Endothelial cell of umbilical vein (primary cell): ENCODE results near the gene RGS10. TPM values are rescaled to one million over a fixed set of nuclear protein-coding genes. Genes with fewer than 3 reads are reported as not detected.

Experiments used
- BruUV-seq: library from RNA; stranded (reverse); fragments of 400-500 nt; replicated peaks from 2 replicates; lab custom pipeline; 2021; lab: Mats Ljungman, UMichigan
- CTCF ChIA-PET: fragments of 300-600, 350-600 bp; sonication (Branson Sonifier 250); formaldehyde crosslinking; loops from one replicate; lab custom pipeline; 2021; ENCODE audit warnings: antibody characterized with exemption, inconsistent platforms; lab: Charles Lee
- POLR2A ChIA-PET: fragments of 300-600, 350-600 bp; sonication (Branson Sonifier 250); formaldehyde crosslinking; loops from one replicate; lab custom pipeline; 2021; ENCODE audit warnings: antibody characterized with exemption, inconsistent platforms; lab: Charles Lee
- DNase-seq: peaks from one replicate; pipeline ENCODE4 v3.0.0-alpha.2; 2011; ENCODE audit warnings: low read depth, low spot score
- FAIRE-seq: peaks from 2 replicates; lab custom pipeline; 2011; peaks lifted over from hg19 to GRCh38; lab: Jason Lieb, UNC
- H2AFZ ChIP-seq: 2 replicates; pipeline ENCODE4 v1.6.0; 2012; ENCODE audit warnings: low read depth, low read length, control low read depth, inconsistent platforms
- H3K27ac ChIP-seq: 2 replicates; pipeline ENCODE4 v1.5.1; 2011; ENCODE audit warnings: low read depth, mild to moderate bottlenecking, control low read depth, low read length, moderate library complexity; ENCODE audit not compliant: insufficient read depth
- H3K27me3 ChIP-seq, 2 experiments: 2 replicates each; pipeline versions ENCODE4 v1.6.0 to v1.6.1; 2011; ENCODE audit warnings: low read length in 2 of 2, mixed read lengths in 1 of 2; ENCODE audit not compliant: control insufficient read depth in 2 of 2, insufficient read depth in 2 of 2
- H3K36me3 ChIP-seq, 2 experiments: 2 replicates in 1 of 2; 3 replicates in 1 of 2; pipeline ENCODE4 v1.5.1; 2011; ENCODE audit warnings: low read length in 2 of 2, mild to moderate bottlenecking in 1 of 2, moderate library complexity in 1 of 2; ENCODE audit not compliant: control insufficient read depth in 2 of 2, insufficient read depth in 2 of 2; ENCODE audit errors: extremely low read depth in 1 of 2
- H3K4me1 ChIP-seq: 3 replicates; pipeline ENCODE4 v1.5.1; 2011; ENCODE audit warnings: mild to moderate bottlenecking, low read length; ENCODE audit not compliant: control insufficient read depth, insufficient read depth; ENCODE audit errors: extremely low read depth
- H3K4me2 ChIP-seq: 2 replicates; pipeline ENCODE4 v1.6.1; 2011; ENCODE audit warnings: low read length, control low read depth, mixed read lengths; ENCODE audit not compliant: insufficient read depth
- H3K4me3 ChIP-seq, 3 experiments: fragments of 200-600 bp in 1 of 3; sonication (generic), shearing (Covaris generic) in 1 of 3; replicated peaks in 1 of 3; 2 replicates each; pipeline ENCODE4 v1.5.1; 2011 to 2016; ENCODE audit warnings: control low read depth in 3 of 3, low read length in 3 of 3, mild to moderate bottlenecking in 2 of 3, inconsistent platforms in 1 of 3, low read depth in 1 of 3, moderate library complexity in 1 of 3; ENCODE audit not compliant: insufficient read depth in 1 of 3
- H3K79me2 ChIP-seq: 2 replicates; pipeline ENCODE4 v1.6.0; 2012; ENCODE audit warnings: low read length, inconsistent platforms; ENCODE audit not compliant: control insufficient read depth, insufficient read depth
- H3K9ac ChIP-seq: replicated peaks from 2 replicates; pipeline ENCODE3; 2011; ENCODE audit warnings: low read length, control low read depth; ENCODE audit not compliant: insufficient read depth; ENCODE audit errors: extremely low read depth
- H3K9me1 ChIP-seq: replicated peaks from 3 replicates; pipeline ENCODE4 v1.6.0; 2011; ENCODE audit warnings: mild to moderate bottlenecking, low read length; ENCODE audit not compliant: control insufficient read depth, insufficient read depth; ENCODE audit errors: extremely low read depth
- H3K9me3 ChIP-seq: replicated peaks from 2 replicates; pipeline ENCODE4 v1.5.1; 2012; ENCODE audit warnings: low read length, inconsistent platforms; ENCODE audit not compliant: control insufficient read depth, insufficient read depth
- H4K20me1 ChIP-seq: replicated peaks from 2 replicates; pipeline ENCODE3; 2011; ENCODE audit warnings: mild to moderate bottlenecking, low read length; ENCODE audit not compliant: control insufficient read depth, insufficient read depth; ENCODE audit errors: extremely low read depth
- CTCF ChIP-seq, 2 donors: IDR thresholded peaks; 1 replicate in 1 of 2; 2 replicates in 1 of 2; pipeline ENCODE4 v1.5.1; 2011; ENCODE audit warnings: low read length in 2 of 2, mild to moderate bottlenecking in 2 of 2, moderate library complexity in 2 of 2, control low read depth in 1 of 2, inconsistent platforms in 1 of 2, low read depth in 1 of 2; ENCODE audit not compliant: insufficient read depth in 1 of 2; ENCODE audit errors: extremely low read depth in 1 of 2
- EZH2 ChIP-seq: IDR thresholded peaks from 2 replicates; pipeline ENCODE4 v1.6.1; 2012; ENCODE audit warnings: borderline replicate concordance, low read depth, mild to moderate bottlenecking, moderate library complexity, low read length, inconsistent platforms; ENCODE audit not compliant: severe bottlenecking
- FOS ChIP-seq: IDR thresholded peaks from 2 replicates; pipeline ENCODE4 v1.6.1; 2011; ENCODE audit warnings: mild to moderate bottlenecking, low read length, moderate library complexity, borderline replicate concordance; ENCODE audit not compliant: insufficient read depth
- GATA2 ChIP-seq: IDR thresholded peaks from 2 replicates; pipeline ENCODE4 v1.7.0; 2011; ENCODE audit warnings: low read depth, mild to moderate bottlenecking, moderate library complexity, mixed read lengths, low read length; ENCODE audit not compliant: insufficient read length, insufficient read depth
- JUN ChIP-seq: IDR thresholded peaks from 2 replicates; pipeline ENCODE4 v1.6.1; 2011; ENCODE audit warnings: borderline replicate concordance, low read depth; ENCODE audit not compliant: insufficient read length, insufficient read depth
- MAX ChIP-seq: IDR thresholded peaks from 2 replicates; pipeline ENCODE4 v1.6.1; 2011; ENCODE audit not compliant: insufficient read depth, insufficient read length
- MYC ChIP-seq: IDR thresholded peaks from one replicate; pipeline ENCODE4 v1.6.1; 2011; ENCODE audit warnings: mild to moderate bottlenecking, low read depth, low read length
- POLR2A ChIP-seq: IDR thresholded peaks from 2 replicates; pipeline ENCODE4 v1.6.1; 2012; ENCODE audit warnings: low read depth, mild to moderate bottlenecking, control low read depth, low read length
- POLR2AphosphoS5 ChIP-seq: IDR thresholded peaks from 2 replicates; pipeline ENCODE4 v1.6.1; 2012; ENCODE audit warnings: low read depth, mild to moderate bottlenecking, control low read depth, low read length, moderate library complexity; ENCODE audit not compliant: insufficient read depth
- dilution Hi-C: fragments of 300-500 bp; cut with MboI; formaldehyde crosslinking; loops from one replicate; pipeline ENCODE4 v1.15.0; 2019; ENCODE audit warnings: low sequenced_read_pairs; ENCODE audit not compliant: extremely low pct_ligation_motif_present
- intact Hi-C: fragments of 100-400 bp; cut with micrococcal nuclease; formaldehyde crosslinking; loops from one replicate; pipeline ENCODE4 v1.10.0; 2022
- polyA plus RNA-seq, 4 experiments: library from polyadenylated mRNA; depleted of rRNA in 3 of 4; stranded (reverse) in 3 of 4; unstranded in 1 of 4; fragments of >200 nt; gene quantifications; 2 replicates each; pipeline versions ENCODE4 v1.2.1 to v1.2.3, GENCODE V29; 2011 to 2012; ENCODE audit warnings: missing spikeins in 1 of 4
- total RNA-seq: library from RNA; stranded (reverse); gene quantifications from 2 replicates; pipeline ENCODE4 v1.2.3, GENCODE V29; 2021

RGS10 gene
- total and polyA plus RNA-seq, 2 donors (not counting 3 experiments of a cell fraction or from before 2014, with no cell fraction given): 7.8 to 22.4 TPM

GRCh38 chr10:119502209-119502608, 40.3 kb downstream of the RGS10 start:
- intact Hi-C loops (no loop called here), dilution Hi-C loops (no loop called here)
- POLR2A ChIA-PET: no interaction called here
- Histone ChIP-seq H3K79me2 (no peaks in the 10 kb centered on the region), H3K9ac (no peak overlapping the region), H2AFZ (no peak overlapping the region), H3K4me1 (no peaks in the 10 kb centered on the region), H3K27ac (no peak overlapping the region), H3K36me3 (no peaks in the 10 kb centered on the region), H3K9me3 (no peaks in the 10 kb centered on the region), H3K27me3 (no peaks in the 10 kb centered on the region), H4K20me1 (no peaks in the 10 kb centered on the region), H3K4me3 (no peak overlapping the region), H3K4me2 (no peak overlapping the region), H3K9me1 (no peaks in the 10 kb centered on the region)
- TF ChIP-seq EZH2: no peak
- no peak for TF ChIP-seq MAX
- no peak for TF ChIP-seq GATA2
- no peak for TF ChIP-seq POLR2AphosphoS5
- no peak for TF ChIP-seq CTCF (IDR thresholded peaks at IDR 0.05; ENCODE audit: extremely low read depth in 1 of 2, insufficient read depth in 1 of 2, low read depth in 1 of 2, low read length in 2 of 2)
- no peak for TF ChIP-seq MYC
- no peak for TF ChIP-seq FOS
- no peak for TF ChIP-seq JUN
- no peak for TF ChIP-seq POLR2A
- no TSS peak for BruUV-seq
- CTCF ChIA-PET: no interaction called here
- no peak for FAIRE-seq
- no peak for DNase-seq
